ENCODE results near the gene ACOD1. TPM values are rescaled to one million over a fixed set of nuclear protein-coding genes. Genes with fewer than 3 reads are reported as not detected.
A peak's percentile ranks its signal among the peaks of the same experiment; 100 is the strongest.
"Not testable (repeated sequence)": the region's sequence is repeated elsewhere in the genome, so short reads cannot be mapped to it uniquely, and the experiment has no call there.

The ACOD1 gene
- total and polyA plus RNA-seq, 2 experiments from 2014 or later, result not detected

- H3K9me3 ChIP-seq (ENCODE audit: low read depth), result no peaks in the 10 kb centered on the region
- WGBS (ENCODE audit: low lambda C conversion rate, missing lambda C conversion rate), result 97% methylated on average over 5 of the region's 5 CpGs
- H4K20me1 ChIP-seq (ENCODE audit: insufficient read depth, poor library complexity, severe bottlenecking), result no peaks in the 10 kb centered on the region
- H3K4me1 ChIP-seq (ENCODE audit: insufficient read depth), result no peaks in the 10 kb centered on the region
- H3K36me3 ChIP-seq (replicated peaks; ENCODE audit: insufficient read depth, low read depth), result no peaks in the 10 kb centered on the region
- no peak for DNase-seq (ENCODE audit: low spot score)
- TF ChIP-seq, protein P1, sequence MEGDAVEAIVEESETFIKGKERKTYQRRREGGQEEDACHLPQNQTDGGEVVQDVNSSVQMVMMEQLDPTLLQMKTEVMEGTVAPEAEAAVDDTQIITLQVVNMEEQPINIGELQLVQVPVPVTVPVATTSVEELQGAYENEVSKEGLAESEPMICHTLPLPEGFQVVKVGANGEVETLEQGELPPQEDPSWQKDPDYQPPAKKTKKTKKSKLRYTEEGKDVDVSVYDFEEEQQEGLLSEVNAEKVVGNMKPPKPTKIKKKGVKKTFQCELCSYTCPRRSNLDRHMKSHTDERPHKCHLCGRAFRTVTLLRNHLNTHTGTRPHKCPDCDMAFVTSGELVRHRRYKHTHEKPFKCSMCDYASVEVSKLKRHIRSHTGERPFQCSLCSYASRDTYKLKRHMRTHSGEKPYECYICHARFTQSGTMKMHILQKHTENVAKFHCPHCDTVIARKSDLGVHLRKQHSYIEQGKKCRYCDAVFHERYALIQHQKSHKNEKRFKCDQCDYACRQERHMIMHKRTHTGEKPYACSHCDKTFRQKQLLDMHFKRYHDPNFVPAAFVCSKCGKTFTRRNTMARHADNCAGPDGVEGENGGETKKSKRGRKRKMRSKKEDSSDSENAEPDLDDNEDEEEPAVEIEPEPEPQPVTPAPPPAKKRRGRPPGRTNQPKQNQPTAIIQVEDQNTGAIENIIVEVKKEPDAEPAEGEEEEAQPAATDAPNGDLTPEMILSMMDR (IDR thresholded peaks at IDR 0.05; ENCODE audit: poor library complexity), result no peak
- no peak for TF ChIP-seq EZH2phosphoT487 (IDR thresholded peaks at IDR 0.05; ENCODE audit: low read depth, severe bottlenecking, unreplicated experiment)
- TF ChIP-seq EZH2 (IDR thresholded peaks at IDR 0.05; ENCODE audit: borderline replicate concordance), result no peak
- no peak overlapping the region for H3K27ac ChIP-seq
- H2AFZ ChIP-seq, result no peak overlapping the region
- no peaks in the 10 kb centered on the region for H3K79me2 ChIP-seq
- no peak overlapping the region for H3K4me3 ChIP-seq
- no peaks in the 10 kb centered on the region for H3K9me2 ChIP-seq (replicated peaks; ENCODE audit: insufficient read depth)
- no peaks in the 10 kb centered on the region for H3K27me3 ChIP-seq
- no peak overlapping the region for H3K4me2 ChIP-seq
Observed at GRCh38 chr13:76955661-76956060, 7.3 kb downstream of the ACOD1 start.

- Histone ChIP-seq H3K9me3 (ENCODE audit: low read depth) (no peaks in the 10 kb centered on the region), H3K4me2 (no peak overlapping the region), H3K27me3 (no peaks in the 10 kb centered on the region), H2AFZ (no peak overlapping the region), H3K4me1 (ENCODE audit: insufficient read depth) (no peaks in the 10 kb centered on the region), H3K79me2 (no peaks in the 10 kb centered on the region), H4K20me1 (ENCODE audit: insufficient read depth, poor library complexity, severe bottlenecking) (no peaks in the 10 kb centered on the region), H3K9me2 (replicated peaks; ENCODE audit: insufficient read depth) (no peaks in the 10 kb centered on the region), H3K27ac (no peak overlapping the region), H3K4me3 (no peak overlapping the region), H3K36me3 (replicated peaks; ENCODE audit: insufficient read depth, low read depth) (no peaks in the 10 kb centered on the region)
- 83% methylated on average over 4 of the region's 4 CpGs for WGBS (ENCODE audit: low lambda C conversion rate, missing lambda C conversion rate)
- no peak for DNase-seq (ENCODE audit: low spot score)
- TF ChIP-seq, protein P1 (IDR thresholded peaks at IDR 0.05; ENCODE audit: poor library complexity), result no peak
- TF ChIP-seq EZH2 (IDR thresholded peaks at IDR 0.05; ENCODE audit: borderline replicate concordance), result no peak
- no peak for TF ChIP-seq EZH2phosphoT487 (IDR thresholded peaks at IDR 0.05; ENCODE audit: low read depth, severe bottlenecking, unreplicated experiment)
Observed at GRCh38 chr13:76958841-76959432, 10.6 kb downstream of the ACOD1 start.

DNA sequence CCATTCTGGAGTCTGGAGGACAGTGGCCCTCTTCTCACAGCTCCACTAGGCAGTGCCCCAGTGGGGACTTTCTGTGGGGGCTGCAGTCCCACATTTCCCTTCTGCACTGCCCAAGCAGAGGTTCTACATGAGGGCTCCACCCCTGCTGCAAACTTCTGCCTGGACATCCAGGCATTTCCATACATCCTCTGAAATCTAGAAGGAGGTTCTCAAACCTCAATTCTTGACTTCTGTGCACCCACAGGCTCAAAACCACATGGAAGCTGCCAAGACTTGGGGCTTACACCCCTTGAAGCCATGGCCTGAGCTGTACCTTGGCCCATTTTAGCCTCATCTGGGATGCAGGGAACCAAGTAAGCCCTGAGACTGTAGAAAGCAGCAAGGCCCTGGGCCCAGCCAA lies 11.4 kb downstream of the ACOD1 start:
- not testable (repeated sequence) for H3K4me3 ChIP-seq; H3K4me2 ChIP-seq; H2AFZ ChIP-seq; DNase-seq (ENCODE audit: low spot score); H3K79me2 ChIP-seq; H3K9me2 ChIP-seq (replicated peaks; ENCODE audit: insufficient read depth); H4K20me1 ChIP-seq (ENCODE audit: insufficient read depth, poor library complexity, severe bottlenecking); H3K4me1 ChIP-seq (ENCODE audit: insufficient read depth); H3K27ac ChIP-seq; H3K36me3 ChIP-seq (replicated peaks; ENCODE audit: insufficient read depth, low read depth); H3K27me3 ChIP-seq; H3K9me3 ChIP-seq (ENCODE audit: low read depth)

GRCh38 chr13:76965759-76966421 lies 17.6 kb downstream of the ACOD1 start:
- H3K79me2 ChIP-seq, result no peaks in the 10 kb centered on the region
- DNase-seq (ENCODE audit: low spot score), result peak; percentile 71
- H3K4me2 ChIP-seq, result peak overlapping the region; percentile 21
- H3K9me2 ChIP-seq (replicated peaks; ENCODE audit: insufficient read depth), result no peaks in the 10 kb centered on the region
- H3K27ac ChIP-seq, result peak overlapping the region; percentile 60
- H3K27me3 ChIP-seq, result no peaks in the 10 kb centered on the region
- peaks cover 16% of the 10 kb centered on the region for H3K4me1 ChIP-seq (ENCODE audit: insufficient read depth)
- peak overlapping the region; percentile 34 for H2AFZ ChIP-seq
- no peak overlapping the region for H3K4me3 ChIP-seq
- H3K36me3 ChIP-seq (replicated peaks; ENCODE audit: insufficient read depth, low read depth), result no peaks in the 10 kb centered on the region
- WGBS (ENCODE audit: low lambda C conversion rate, missing lambda C conversion rate), result 49% methylated on average over 6 of the region's 6 CpGs
- no peaks in the 10 kb centered on the region for H4K20me1 ChIP-seq (ENCODE audit: insufficient read depth, poor library complexity, severe bottlenecking)
- no peak for TF ChIP-seq EZH2 (IDR thresholded peaks at IDR 0.05; ENCODE audit: borderline replicate concordance)
- TF ChIP-seq, protein P1 (IDR thresholded peaks at IDR 0.05; ENCODE audit: poor library complexity), result no peak
- no peak for TF ChIP-seq EZH2phosphoT487 (IDR thresholded peaks at IDR 0.05; ENCODE audit: low read depth, severe bottlenecking, unreplicated experiment)
- no peaks in the 10 kb centered on the region for H3K9me3 ChIP-seq (ENCODE audit: low read depth)

Data from hepatocyte (in vitro differentiated cells).